ENCODE data around the gene DENND6B. TPM values are rescaled to one million over a fixed set of nuclear protein-coding genes. Genes with fewer than 3 reads are reported as not detected.
A peak's percentile ranks its signal among the peaks of the same experiment; 100 is the strongest.

The DENND6B gene
- total and polyA plus RNA-seq, 2 of the 13 experiments (the other 11 are each of a cell fraction or from before 2014, with no cell fraction given): 0.95 to 3.8 TPM

DNA sequence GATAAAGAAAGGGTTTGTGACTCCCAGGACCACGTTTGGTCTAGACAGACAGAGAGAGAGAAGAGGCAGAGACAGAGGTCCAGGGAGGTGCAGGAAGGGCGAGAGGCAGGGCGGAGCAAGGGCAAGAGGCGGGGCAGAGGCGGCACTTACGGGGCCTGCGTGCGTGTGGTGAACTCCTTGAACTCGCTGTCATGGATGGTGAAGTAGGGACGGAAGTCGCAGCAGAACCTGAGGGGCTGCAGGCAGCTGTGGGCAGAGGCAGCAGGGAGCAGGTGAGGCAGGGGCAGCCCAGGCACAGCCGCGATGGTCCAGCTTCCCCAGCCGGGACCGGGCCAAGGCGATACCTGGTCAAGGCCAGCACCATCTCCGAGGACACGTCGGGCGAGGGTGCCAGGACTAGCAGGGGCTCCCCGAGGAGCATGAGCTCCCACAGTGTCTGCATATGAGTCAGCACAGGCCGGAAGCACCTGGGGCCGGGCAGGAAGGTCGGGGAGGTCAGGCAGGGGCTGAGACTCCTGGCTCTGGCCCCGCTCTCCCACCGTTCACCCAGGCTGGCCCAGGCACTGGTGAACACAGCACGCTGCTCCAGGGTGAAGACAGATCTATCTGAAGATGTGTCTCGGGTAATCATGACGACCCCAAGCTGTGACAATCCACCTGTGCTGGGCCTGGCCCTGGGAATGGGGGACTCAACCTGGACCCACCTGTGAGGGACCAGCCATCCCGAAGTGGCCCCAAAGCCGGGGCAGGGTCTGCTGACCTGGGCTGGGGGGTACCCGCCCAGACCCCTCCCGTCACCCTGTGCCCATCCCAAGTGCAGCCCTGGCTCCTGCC is 12.1 kb downstream of the DENND6B start (continued):
- TF ChIP-seq, protein P1, sequence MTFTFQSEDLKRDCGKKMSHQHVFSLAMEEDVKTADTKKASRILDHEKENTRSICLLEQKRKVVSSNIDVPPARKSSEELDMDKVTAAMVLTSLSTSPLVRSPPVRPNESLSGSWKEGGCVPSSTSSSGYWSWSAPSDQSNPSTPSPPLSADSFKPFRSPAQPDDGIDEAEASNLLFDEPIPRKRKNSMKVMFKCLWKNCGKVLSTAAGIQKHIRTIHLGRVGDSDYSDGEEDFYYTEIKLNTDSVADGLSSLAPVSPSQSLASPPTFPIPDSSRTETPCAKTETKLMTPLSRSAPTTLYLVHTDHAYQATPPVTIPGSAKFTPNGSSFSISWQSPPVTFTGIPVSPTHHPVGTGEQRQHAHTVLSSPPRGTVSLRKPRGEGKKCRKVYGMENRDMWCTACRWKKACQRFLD (CRISPR knock-in tag; IDR thresholded peaks at IDR 0.05; ENCODE audit: borderline replicate concordance): no peak
- TF ChIP-seq ZNF496 (CRISPR knock-in tag; IDR thresholded peaks at IDR 0.05; ENCODE audit: insufficient replicate concordance) (no peak), ELF1 (CRISPR knock-in tag; IDR thresholded peaks at IDR 0.05) (no peak), XBP1 (CRISPR knock-in tag; IDR thresholded peaks at IDR 0.05) (no peak), ZNF343 (CRISPR knock-in tag; IDR thresholded peaks at IDR 0.05) (no peak), RNF2 (conservative IDR thresholded peaks at IDR 0.05; ENCODE audit: low read depth) (no peak), ZNF644 (CRISPR knock-in tag; IDR thresholded peaks at IDR 0.05; ENCODE audit: low read depth) (no peak), ZSCAN9 (CRISPR knock-in tag; IDR thresholded peaks at IDR 0.05; ENCODE audit: borderline replicate concordance) (no peak), ZNF670 (CRISPR knock-in tag; IDR thresholded peaks at IDR 0.05; ENCODE audit: borderline replicate concordance) (no peak), GLI4 (CRISPR knock-in tag; IDR thresholded peaks at IDR 0.05; ENCODE audit: borderline replicate concordance) (no peak), SRSF4 (IDR thresholded peaks at IDR 0.05; ENCODE audit: low read depth, low read length, poor library complexity, severe bottlenecking) (no peak), ZC3H13 (CRISPR knock-in tag; IDR thresholded peaks at IDR 0.05) (no peak), ZFP36L2 (CRISPR knock-in tag; IDR thresholded peaks at IDR 0.05) (no peak), ZNF484 (CRISPR knock-in tag; IDR thresholded peaks at IDR 0.05; ENCODE audit: borderline replicate concordance, low read depth) (no peak), AHR (CRISPR knock-in tag; IDR thresholded peaks at IDR 0.05) (no peak)
- TF ChIP-seq, protein P2, sequence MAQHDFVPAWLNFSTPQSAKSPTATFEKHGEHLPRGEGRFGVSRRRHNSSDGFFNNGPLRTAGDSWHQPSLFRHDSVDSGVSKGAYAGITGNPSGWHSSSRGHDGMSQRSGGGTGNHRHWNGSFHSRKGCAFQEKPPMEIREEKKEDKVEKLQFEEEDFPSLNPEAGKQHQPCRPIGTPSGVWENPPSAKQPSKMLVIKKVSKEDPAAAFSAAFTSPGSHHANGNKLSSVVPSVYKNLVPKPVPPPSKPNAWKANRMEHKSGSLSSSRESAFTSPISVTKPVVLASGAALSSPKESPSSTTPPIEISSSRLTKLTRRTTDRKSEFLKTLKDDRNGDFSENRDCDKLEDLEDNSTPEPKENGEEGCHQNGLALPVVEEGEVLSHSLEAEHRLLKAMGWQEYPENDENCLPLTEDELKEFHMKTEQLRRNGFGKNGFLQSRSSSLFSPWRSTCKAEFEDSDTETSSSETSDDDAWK (CRISPR knock-in tag; IDR thresholded peaks at IDR 0.05): no peak
- TF ChIP-seq, protein P3, sequence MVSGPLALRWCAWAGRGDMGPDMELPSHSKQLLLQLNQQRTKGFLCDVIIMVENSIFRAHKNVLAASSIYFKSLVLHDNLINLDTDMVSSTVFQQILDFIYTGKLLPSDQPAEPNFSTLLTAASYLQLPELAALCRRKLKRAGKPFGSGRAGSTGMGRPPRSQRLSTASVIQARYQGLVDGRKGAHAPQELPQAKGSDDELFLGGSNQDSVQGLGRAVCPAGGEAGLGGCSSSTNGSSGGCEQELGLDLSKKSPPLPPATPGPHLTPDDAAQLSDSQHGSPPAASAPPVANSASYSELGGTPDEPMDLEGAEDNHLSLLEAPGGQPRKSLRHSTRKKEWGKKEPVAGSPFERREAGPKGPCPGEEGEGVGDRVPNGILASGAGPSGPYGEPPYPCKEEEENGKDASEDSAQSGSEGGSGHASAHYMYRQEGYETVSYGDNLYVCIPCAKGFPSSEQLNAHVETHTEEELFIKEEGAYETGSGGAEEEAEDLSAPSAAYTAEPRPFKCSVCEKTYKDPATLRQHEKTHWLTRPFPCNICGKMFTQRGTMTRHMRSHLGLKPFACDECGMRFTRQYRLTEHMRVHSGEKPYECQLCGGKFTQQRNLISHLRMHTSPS (CRISPR knock-in tag; IDR thresholded peaks at IDR 0.05; ENCODE audit: low read depth): peak; percentile 79; the same call in 1 of the 2 replicates
- TF ChIP-seq, protein P4, sequence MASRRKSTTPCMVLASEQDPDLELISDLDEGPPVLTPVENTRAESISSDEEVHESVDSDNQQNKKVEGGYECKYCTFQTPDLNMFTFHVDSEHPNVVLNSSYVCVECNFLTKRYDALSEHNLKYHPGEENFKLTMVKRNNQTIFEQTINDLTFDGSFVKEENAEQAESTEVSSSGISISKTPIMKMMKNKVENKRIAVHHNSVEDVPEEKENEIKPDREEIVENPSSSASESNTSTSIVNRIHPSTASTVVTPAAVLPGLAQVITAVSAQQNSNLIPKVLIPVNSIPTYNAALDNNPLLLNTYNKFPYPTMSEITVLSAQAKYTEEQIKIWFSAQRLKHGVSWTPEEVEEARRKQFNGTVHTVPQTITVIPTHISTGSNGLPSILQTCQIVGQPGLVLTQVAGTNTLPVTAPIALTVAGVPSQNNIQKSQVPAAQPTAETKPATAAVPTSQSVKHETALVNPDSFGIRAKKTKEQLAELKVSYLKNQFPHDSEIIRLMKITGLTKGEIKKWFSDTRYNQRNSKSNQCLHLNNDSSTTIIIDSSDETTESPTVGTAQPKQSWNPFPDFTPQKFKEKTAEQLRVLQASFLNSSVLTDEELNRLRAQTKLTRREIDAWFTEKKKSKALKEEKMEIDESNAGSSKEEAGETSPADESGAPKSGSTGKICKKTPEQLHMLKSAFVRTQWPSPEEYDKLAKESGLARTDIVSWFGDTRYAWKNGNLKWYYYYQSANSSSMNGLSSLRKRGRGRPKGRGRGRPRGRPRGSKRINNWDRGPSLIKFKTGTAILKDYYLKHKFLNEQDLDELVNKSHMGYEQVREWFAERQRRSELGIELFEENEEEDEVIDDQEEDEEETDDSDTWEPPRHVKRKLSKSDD (CRISPR knock-in tag; IDR thresholded peaks at IDR 0.05; ENCODE audit: low read depth): no peak
- TF ChIP-seq, protein P5, sequence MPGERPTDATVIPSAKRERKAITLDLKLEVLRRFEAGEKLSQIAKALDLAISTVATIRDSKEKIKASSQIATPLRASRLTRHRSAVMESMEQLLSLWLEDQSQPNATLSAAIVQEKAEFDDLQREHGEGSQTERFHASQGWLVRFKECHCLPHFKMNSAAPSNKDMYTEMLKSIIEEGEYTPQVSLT (CRISPR knock-in tag; IDR thresholded peaks at IDR 0.05; ENCODE audit: borderline replicate concordance, low read depth): no peak
- TF ChIP-seq, protein P6, sequence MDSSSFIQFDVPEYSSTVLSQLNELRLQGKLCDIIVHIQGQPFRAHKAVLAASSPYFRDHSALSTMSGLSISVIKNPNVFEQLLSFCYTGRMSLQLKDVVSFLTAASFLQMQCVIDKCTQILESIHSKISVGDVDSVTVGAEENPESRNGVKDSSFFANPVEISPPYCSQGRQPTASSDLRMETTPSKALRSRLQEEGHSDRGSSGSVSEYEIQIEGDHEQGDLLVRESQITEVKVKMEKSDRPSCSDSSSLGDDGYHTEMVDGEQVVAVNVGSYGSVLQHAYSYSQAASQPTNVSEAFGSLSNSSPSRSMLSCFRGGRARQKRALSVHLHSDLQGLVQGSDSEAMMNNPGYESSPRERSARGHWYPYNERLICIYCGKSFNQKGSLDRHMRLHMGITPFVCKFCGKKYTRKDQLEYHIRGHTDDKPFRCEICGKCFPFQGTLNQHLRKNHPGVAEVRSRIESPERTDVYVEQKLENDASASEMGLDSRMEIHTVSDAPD (CRISPR knock-in tag; IDR thresholded peaks at IDR 0.05): no peak

Measured in HepG2 (cell line).